AG09309 (cell line): ENCODE measurements around the gene PKN3.
"Not testable (repeated sequence)": the region's sequence is repeated elsewhere in the genome, so short reads cannot be mapped to it uniquely, and the experiment has no call there.

Source experiments
- DNase-seq: peaks from one replicate; pipeline ENCODE4 v3.0.0-alpha.2; 2010; ENCODE audit warnings: low read depth
- H3K4me3 ChIP-seq: 2 replicates; pipeline ENCODE4 v1.5.1; 2011; ENCODE audit warnings: mild to moderate bottlenecking, low read depth, low read length, moderate library complexity; ENCODE audit not compliant: control insufficient read depth
- TF ChIP-seq, protein P1 (sequence below): IDR thresholded peaks from 2 replicates; pipeline ENCODE4 v1.5.1; 2011; ENCODE audit warnings: mild to moderate bottlenecking, low read depth, low read length, inconsistent platforms; ENCODE audit not compliant: insufficient read depth, control insufficient read depth; ENCODE audit errors: missing control alignments

PKN3 gene

DNA sequence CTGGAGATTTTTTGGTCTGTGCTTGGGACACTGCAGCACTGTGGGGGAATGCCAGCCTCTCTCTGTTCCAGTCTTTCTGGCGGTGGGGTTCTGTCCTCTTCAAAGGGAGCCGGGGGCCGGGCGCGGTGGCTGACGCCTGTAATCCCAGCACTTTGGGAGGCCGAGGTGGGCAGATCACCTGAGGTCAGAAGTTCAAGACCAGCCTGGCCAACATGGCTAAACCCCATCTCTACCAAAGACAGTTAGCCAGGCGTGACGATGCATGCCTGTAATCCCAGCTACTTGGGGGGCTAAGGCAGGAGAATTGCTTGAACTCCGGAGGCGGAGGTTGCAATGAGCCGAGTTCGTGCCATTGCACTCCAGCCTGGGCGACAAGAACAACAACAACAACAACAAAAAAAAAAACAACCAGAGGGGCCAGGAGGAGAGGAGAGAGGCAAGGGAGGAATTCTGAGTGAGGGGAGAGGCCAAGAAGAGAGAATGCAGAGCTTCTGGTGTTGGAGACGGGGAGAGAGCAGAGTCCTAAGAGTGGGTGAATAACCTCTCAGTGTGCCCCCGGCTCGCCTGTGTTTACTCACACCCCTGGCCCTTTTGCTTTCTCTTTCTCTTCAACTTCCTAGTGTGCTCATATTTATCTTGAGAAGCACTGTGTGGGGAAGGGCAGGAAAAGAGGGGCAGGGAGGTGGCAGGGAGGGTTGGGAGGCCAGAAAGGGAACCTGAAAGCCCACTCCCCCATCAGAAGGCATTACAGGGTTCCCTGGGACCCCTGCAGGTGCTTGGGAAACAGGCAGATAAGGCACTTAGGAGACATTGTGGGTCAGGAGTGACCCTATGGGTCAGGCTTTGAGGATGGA lies 16.4 kb upstream of the PKN3 start:
- no peak overlapping the region for H3K4me3 ChIP-seq
- TF ChIP-seq, protein P1, sequence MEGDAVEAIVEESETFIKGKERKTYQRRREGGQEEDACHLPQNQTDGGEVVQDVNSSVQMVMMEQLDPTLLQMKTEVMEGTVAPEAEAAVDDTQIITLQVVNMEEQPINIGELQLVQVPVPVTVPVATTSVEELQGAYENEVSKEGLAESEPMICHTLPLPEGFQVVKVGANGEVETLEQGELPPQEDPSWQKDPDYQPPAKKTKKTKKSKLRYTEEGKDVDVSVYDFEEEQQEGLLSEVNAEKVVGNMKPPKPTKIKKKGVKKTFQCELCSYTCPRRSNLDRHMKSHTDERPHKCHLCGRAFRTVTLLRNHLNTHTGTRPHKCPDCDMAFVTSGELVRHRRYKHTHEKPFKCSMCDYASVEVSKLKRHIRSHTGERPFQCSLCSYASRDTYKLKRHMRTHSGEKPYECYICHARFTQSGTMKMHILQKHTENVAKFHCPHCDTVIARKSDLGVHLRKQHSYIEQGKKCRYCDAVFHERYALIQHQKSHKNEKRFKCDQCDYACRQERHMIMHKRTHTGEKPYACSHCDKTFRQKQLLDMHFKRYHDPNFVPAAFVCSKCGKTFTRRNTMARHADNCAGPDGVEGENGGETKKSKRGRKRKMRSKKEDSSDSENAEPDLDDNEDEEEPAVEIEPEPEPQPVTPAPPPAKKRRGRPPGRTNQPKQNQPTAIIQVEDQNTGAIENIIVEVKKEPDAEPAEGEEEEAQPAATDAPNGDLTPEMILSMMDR, result no peak
- DNase-seq, result no peak

GRCh38 chr9:128687453-128687852 lies 14.8 kb upstream of the PKN3 start:
- no peak for DNase-seq
- H3K4me3 ChIP-seq, result no peak overlapping the region
- TF ChIP-seq, protein P1, result no peak

DNA sequence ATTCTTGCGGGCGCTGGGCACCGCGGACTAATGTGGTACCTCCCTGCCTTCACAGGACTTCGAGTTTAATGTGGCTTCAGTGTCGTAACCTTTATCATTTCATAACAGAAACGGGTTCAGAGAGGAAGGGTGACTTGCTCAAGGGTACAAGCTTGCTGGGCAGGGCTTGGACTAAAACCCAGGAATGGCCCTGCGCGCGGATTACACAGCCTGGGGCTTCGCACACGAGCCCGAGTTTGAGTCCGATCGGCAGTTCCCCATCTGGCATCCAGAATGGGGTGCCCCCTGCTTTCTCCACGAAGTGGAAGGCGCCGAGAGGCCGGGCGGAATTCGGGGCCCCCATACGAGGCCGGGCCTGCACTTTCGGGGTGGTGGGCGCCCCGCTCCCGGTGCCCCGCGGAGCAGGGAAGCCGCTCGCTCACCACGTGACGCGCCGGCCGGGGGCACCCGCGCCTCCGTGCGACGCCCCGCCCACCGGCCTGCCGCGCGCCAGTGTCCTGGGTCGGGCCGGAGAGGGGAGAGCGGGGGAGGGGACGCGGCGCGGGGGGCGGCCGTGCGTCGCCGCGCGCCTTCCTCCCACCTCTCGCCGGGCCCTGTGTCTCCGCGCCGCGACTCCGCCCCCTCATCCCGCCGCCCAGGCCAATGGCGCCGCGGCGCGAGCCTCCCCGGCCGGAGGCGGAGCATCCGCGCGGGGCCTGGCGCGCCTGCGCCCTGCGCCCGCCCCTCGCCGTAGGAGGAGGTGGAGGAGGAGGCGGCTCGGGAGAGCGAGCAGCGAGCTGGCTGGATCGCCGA lies 13.6 kb upstream of the PKN3 start, which contains the start of gene SET:
TSS of gene SET (plus strand) at position 722 of the 792 bp plus-strand sequence. CDS start 361 bp downstream, outside the sequence.
- TF ChIP-seq, protein P1, result no peak
- no peak for DNase-seq
- H3K4me3 ChIP-seq, result peak within 1 kb of the TSS; percentile 64

GRCh38 chr9:128689293-128689774 lies 13.0 kb upstream of the PKN3 start:
- H3K4me3 ChIP-seq, result peak overlapping the region; percentile 64
- DNase-seq, result no peak
- TF ChIP-seq, protein P1, result no peak

DNA sequence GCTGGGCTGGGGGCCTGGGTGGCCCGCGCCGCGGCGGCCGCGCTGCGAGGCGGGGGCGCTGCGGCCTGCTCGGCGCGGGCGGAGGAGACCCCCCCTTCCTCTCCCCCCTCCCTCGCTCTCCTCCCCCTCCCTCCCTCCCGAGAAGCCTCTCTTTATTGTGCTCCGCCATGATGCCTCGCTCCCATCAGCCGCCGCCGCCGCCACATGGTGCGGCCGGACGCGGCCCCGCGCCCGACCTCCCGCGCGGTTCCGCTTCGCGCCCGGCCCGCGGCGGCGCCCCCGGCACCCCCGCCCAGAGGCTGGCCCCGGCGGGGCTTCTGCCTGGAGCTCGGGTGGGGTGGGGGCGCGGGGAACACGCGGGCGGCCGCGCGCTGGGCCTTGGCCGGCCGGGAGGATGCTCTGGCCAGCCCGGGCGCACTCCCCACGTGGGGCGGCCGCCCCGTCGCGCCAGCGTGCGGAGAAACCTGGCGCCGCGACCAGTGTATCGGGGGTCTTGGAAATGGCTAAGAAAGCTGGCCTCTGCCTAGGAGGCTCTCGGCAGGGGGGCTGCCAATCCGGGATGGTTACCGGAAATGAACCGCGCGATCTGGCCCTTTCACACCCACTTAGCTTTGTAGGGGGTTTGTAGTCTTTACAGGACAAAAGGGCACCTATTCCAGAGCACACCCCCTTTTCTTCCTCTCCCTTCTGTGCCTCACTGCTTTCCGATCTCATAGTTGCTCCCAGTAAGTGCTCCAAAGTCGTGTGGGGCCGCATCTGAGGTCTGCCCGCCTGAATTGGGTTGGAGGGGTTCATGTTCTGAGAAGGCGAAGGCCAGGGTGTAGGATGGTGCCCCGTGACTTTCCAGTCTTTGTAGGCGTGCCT lies 12.3 kb upstream of the PKN3 start:
- peak overlapping the region; percentile 54 for H3K4me3 ChIP-seq
- DNase-seq, result no peak
- TF ChIP-seq, protein P1, result no peak

DNA sequence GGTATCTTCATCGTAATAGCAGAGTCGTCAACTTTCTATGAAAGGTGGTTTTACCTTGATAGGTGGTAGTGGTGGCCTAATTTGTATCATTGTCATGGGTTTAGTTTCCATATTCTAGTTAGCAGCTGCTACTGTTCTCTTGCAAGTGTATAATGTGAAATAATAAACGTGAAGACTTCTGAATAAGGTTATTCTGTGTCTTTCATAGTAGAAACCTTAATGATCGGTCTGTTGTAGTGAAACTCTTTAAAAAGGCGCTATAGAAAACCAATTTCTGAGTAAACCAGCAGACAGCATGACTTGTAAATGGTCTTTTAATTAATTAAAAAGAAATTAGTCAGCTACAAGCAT lies 11.6 kb upstream of the PKN3 start:
- peak overlapping the region; percentile 54 for H3K4me3 ChIP-seq
- no peak for DNase-seq
- TF ChIP-seq, protein P1, result no peak

DNA sequence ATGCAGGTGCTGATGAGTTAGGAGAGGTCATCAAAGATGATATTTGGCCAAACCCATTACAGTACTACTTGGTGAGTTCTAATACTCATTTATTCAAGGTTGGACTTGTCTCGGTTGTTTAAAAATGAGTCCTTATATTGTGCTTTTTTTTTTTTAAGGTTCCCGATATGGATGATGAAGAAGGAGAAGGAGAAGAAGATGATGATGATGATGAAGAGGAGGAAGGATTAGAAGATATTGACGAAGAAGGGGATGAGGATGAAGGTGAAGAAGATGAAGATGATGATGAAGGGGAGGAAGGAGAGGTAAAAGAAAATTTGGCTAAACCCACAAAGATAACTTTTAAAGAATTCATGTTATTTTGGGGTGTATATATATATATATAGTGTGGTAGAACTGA lies 8.6 kb upstream of the PKN3 start:
- not testable (repeated sequence) for H3K4me3 ChIP-seq, DNase-seq
